H9 (cell line): ENCODE results near the gene PGS1. TPM values are rescaled to one million over a fixed set of nuclear protein-coding genes. Genes with fewer than 3 reads are reported as not detected.

Experiments
- DNase-seq: peaks from one replicate; pipeline ENCODE4 v3.0.0-alpha.2; 2017
- H2AFZ ChIP-seq: one replicate; pipeline ENCODE4 v1.6.1; 2013; ENCODE audit warnings: mild to moderate bottlenecking, low read length, control low read depth, moderate library complexity
- H2AK5ac ChIP-seq: 2 replicates; pipeline ENCODE4 v1.6.1; 2013; ENCODE audit warnings: low read length, control low read depth, mixed read lengths; ENCODE audit not compliant: insufficient read length
- H2BK120ac ChIP-seq: one replicate; pipeline ENCODE4 v1.6.1; 2013; ENCODE audit warnings: low read depth, mild to moderate bottlenecking, low read length, control low read depth, inconsistent platforms; ENCODE audit not compliant: poor library complexity, severe bottlenecking
- H2BK12ac ChIP-seq: 2 replicates; pipeline ENCODE4 v1.6.1; 2013; ENCODE audit warnings: low read length, control low read depth, mixed read lengths, low read depth; ENCODE audit not compliant: insufficient read length
- H2BK15ac ChIP-seq: 2 replicates; pipeline ENCODE4 v1.6.1; 2013; ENCODE audit warnings: low read depth, low read length, control low read depth
- H2BK20ac ChIP-seq: one replicate; pipeline ENCODE4 v1.6.1; 2013; ENCODE audit warnings: low read depth, mild to moderate bottlenecking, low read length, control low read depth, inconsistent platforms; ENCODE audit not compliant: poor library complexity, severe bottlenecking
- H2BK5ac ChIP-seq: 2 replicates; pipeline ENCODE4 v1.6.1; 2013; ENCODE audit warnings: low read length, control low read depth, mixed read lengths; ENCODE audit not compliant: insufficient read length
- H3K14ac ChIP-seq: 2 replicates; pipeline ENCODE4 v1.6.1; 2013; ENCODE audit warnings: low read length, control low read depth; ENCODE audit not compliant: insufficient read depth
- H3K18ac ChIP-seq: 2 replicates; pipeline ENCODE4 v1.6.1; 2013; ENCODE audit warnings: low read depth, mild to moderate bottlenecking, mixed read lengths, low read length, control low read depth; ENCODE audit not compliant: insufficient read length
- H3K23ac ChIP-seq: 2 replicates; pipeline ENCODE4 v1.6.1; 2013; ENCODE audit warnings: low read length, control low read depth, mixed read lengths, low read depth; ENCODE audit not compliant: insufficient read length
- H3K23me2 ChIP-seq: 2 replicates; pipeline ENCODE4 v1.6.1; 2013; ENCODE audit warnings: low read depth, mild to moderate bottlenecking, mixed read lengths, low read length, control low read depth; ENCODE audit not compliant: insufficient read length, poor library complexity, severe bottlenecking
- H3K27ac ChIP-seq: 2 replicates; pipeline ENCODE4 v1.5.1; 2013; ENCODE audit warnings: low read length, control low read depth, mixed read lengths, low read depth; ENCODE audit not compliant: insufficient read length
- H3K27me3 ChIP-seq: 2 replicates; pipeline ENCODE4 v1.6.1; 2013; ENCODE audit warnings: low read length, control low read depth, inconsistent platforms; ENCODE audit not compliant: insufficient read depth
- H3K4ac ChIP-seq: 2 replicates; pipeline ENCODE4 v1.6.1; 2013; ENCODE audit warnings: low read depth, mild to moderate bottlenecking, control low read depth, inconsistent platforms, low read length, moderate library complexity
- H3K4me1 ChIP-seq: 2 replicates; pipeline ENCODE4 v1.6.1; 2013; ENCODE audit warnings: low read length, control low read depth, inconsistent platforms; ENCODE audit not compliant: insufficient read depth
- H3K4me2 ChIP-seq: 2 replicates; pipeline ENCODE4 v1.6.1; 2013; ENCODE audit warnings: low read length, control low read depth, mixed read lengths; ENCODE audit not compliant: insufficient read length, insufficient read depth
- H3K56ac ChIP-seq: 2 replicates; pipeline ENCODE4 v1.6.1; 2013; ENCODE audit warnings: low read depth, mild to moderate bottlenecking, mixed read lengths, low read length, control low read depth; ENCODE audit not compliant: insufficient read length
- H3K79me1 ChIP-seq: 2 replicates; pipeline ENCODE4 v1.6.1; 2013; ENCODE audit warnings: low read depth, mild to moderate bottlenecking, moderate library complexity, low read length, control low read depth, inconsistent platforms; ENCODE audit not compliant: insufficient read depth, poor library complexity, severe bottlenecking
- H3K79me2 ChIP-seq: 2 replicates; pipeline ENCODE4 v1.6.1; 2013; ENCODE audit warnings: low read length, control low read depth, inconsistent platforms; ENCODE audit not compliant: insufficient read depth
- H3K9ac ChIP-seq: 2 replicates; pipeline ENCODE4 v1.6.1; 2013; ENCODE audit warnings: low read length, control low read depth, mixed read lengths; ENCODE audit not compliant: insufficient read length; ENCODE audit errors: extremely low read depth
- H3K9me3 ChIP-seq: one replicate; pipeline ENCODE4 v1.6.1; 2013; ENCODE audit warnings: low read depth, low read length, inconsistent platforms; ENCODE audit not compliant: control insufficient read depth
- H3T11ph ChIP-seq: one replicate; pipeline ENCODE4 v1.6.1; 2013; ENCODE audit warnings: mild to moderate bottlenecking, low read length, control low read depth, inconsistent platforms
- H4K20me1 ChIP-seq: one replicate; pipeline ENCODE4 v1.6.1; 2013; ENCODE audit not compliant: control insufficient read depth, insufficient read length, insufficient read depth
- H4K5ac ChIP-seq: 2 replicates; pipeline ENCODE4 v1.6.1; 2013; ENCODE audit warnings: low read depth, mild to moderate bottlenecking, mixed read lengths, low read length, control low read depth; ENCODE audit not compliant: insufficient read length
- H4K8ac ChIP-seq: replicated peaks from 2 replicates; pipeline ENCODE4 v1.6.1; 2013; ENCODE audit warnings: low read length, control low read depth, mixed read lengths, low read depth; ENCODE audit not compliant: insufficient read length
- H4K91ac ChIP-seq: 2 replicates; pipeline ENCODE4 v1.6.1; 2013; ENCODE audit warnings: low read depth, mild to moderate bottlenecking, moderate library complexity, mixed read lengths, low read length, control low read depth; ENCODE audit not compliant: insufficient read length
- H3K27ac Mint-ChIP-seq, 3 experiments: 2 replicates in 2 of 3; 3 replicates in 1 of 3; pipeline ENCODE4 v1.8.0; 2020 to 2021; ENCODE audit warnings: mixed read lengths in 3 of 3, mild to moderate bottlenecking in 1 of 3, moderate library complexity in 1 of 3
- H3K27me3 Mint-ChIP-seq: 2 replicates; pipeline ENCODE4 v1.8.0; 2021; ENCODE audit warnings: low read depth, mild to moderate bottlenecking, moderate library complexity, mixed read lengths
- H3K36me3 Mint-ChIP-seq, 3 experiments: 2 replicates in 2 of 3; 3 replicates in 1 of 3; pipeline ENCODE4 v1.8.0; 2020 to 2021; ENCODE audit warnings: low read depth in 3 of 3, mixed read lengths in 3 of 3; ENCODE audit not compliant: insufficient read depth in 1 of 3
- H3K4me1 Mint-ChIP-seq, 2 experiments: 2 replicates each; pipeline ENCODE4 v1.8.0; 2020; ENCODE audit warnings: mixed read lengths in 2 of 2
- H3K4me3 Mint-ChIP-seq, 2 experiments: 2 replicates in 1 of 2; 3 replicates in 1 of 2; pipeline ENCODE4 v1.8.0; 2020 to 2021; ENCODE audit warnings: mild to moderate bottlenecking in 2 of 2, mixed read lengths in 2 of 2, moderate library complexity in 1 of 2
- H3K9me3 Mint-ChIP-seq, 2 experiments: 2 replicates in 1 of 2; 3 replicates in 1 of 2; pipeline ENCODE4 v1.8.0; 2020; ENCODE audit warnings: mild to moderate bottlenecking in 2 of 2, mixed read lengths in 2 of 2, moderate library complexity in 1 of 2
- CTCF ChIP-seq: fragments of 200-600 bp; sonication (generic); conservative IDR thresholded peaks from 3 replicates; pipeline ENCODE4 v1.8.0; 2021; ENCODE audit warnings: antibody characterized with exemption, mild to moderate bottlenecking
- WGBS: extraction: QIAGEN DNeasy Blood & Tissue Kit; methylation state at CpG from one replicate; pipeline ENCODE4 v1.1.7; 2013; ENCODE audit warnings: missing lambda C conversion rate, low lambda C conversion rate, mixed read lengths; ENCODE audit not compliant: insufficient read length; ENCODE audit errors: extremely low coverage; 5-methylcytosine and 5-hydroxymethylcytosine counted together
- total RNA-seq: library from RNA; stranded (reverse); gene quantifications from 2 replicates; pipeline ENCODE4 v1.2.1, GENCODE V29; 2021

The PGS1 gene
- total RNA-seq, 1 experiment from 2014 or later = 45.7 TPM

DNA sequence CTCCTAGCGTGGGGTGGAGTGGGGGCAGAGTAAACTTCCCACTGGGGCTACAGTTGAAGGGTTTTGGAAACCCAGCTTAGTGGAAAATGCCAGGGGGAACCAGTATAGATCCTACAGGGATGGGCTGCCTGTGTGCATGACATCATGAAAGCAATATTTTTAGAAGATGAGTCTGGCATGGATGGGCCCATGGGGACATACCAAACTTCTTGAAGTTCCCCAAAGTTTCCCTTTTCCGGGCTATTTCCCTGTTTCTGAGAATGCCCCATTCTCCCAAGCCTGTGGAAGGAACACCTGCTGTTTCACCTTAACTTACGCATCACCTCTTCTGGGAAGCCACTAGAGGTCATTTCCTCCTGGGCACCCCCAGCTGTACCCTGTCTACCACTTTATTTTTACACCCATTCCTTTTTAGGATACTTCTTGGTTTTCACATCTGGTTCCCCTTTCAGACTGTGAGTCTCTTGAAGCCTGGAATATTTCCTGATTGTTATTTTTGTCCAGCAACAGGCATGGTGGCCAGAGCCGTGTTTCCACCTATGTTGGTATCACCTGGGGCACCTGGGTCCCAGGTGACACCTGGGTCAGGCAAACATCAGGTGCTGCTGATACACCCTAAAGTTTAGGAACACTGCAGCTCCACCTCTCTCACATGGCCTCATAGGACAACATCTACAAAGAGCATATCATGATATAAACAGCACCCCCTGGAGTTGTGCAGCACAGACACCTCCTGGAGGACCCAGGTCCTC is 28.4 kb upstream of the PGS1 start:
- H2BK12ac ChIP-seq = no peak overlapping the region
- H3K23me2 ChIP-seq = peaks cover 7% of the 10 kb centered on the region
- no peak overlapping the region for H3K4me3 Mint-ChIP-seq
- H3K79me2 ChIP-seq = no peaks in the 10 kb centered on the region
- 0 out of 2 replicates have a peak, but pooled peaks cover 1% of the 10 kb centered on the region for H3K4me1 ChIP-seq
- H2BK120ac ChIP-seq = no peak overlapping the region
- H2BK15ac ChIP-seq = no peak overlapping the region
- no peak overlapping the region for H3K18ac ChIP-seq
- H3K79me1 ChIP-seq = no peaks in the 10 kb centered on the region
- H3K23ac ChIP-seq = no peak overlapping the region
- H4K8ac ChIP-seq = no peak overlapping the region
- no peaks in the 10 kb centered on the region for H4K20me1 ChIP-seq
- no peak overlapping the region for H2BK5ac ChIP-seq
- H3K14ac ChIP-seq = no peak overlapping the region
- H2AK5ac ChIP-seq = no peak overlapping the region
- H3K27ac Mint-ChIP-seq = no peak overlapping the region
- H4K91ac ChIP-seq = no peak overlapping the region
- H3K27me3 ChIP-seq = no peaks in the 10 kb centered on the region
- no CpG with 5 or more reads among the region's 4 CpGs for WGBS
- no peak for DNase-seq
- H3K9me3 Mint-ChIP-seq = peaks cover 0 to 4% of the 10 kb centered on the region in 2 experiments; a peak in 1 of 5 replicates
- H3K56ac ChIP-seq = no peak overlapping the region
- H2AFZ ChIP-seq = no peak overlapping the region
- no peak overlapping the region for H3K27ac ChIP-seq
- H3T11ph ChIP-seq = no peak overlapping the region
- H3K4ac ChIP-seq = no peak overlapping the region
- no peak overlapping the region for H2BK20ac ChIP-seq
- no peaks in the 10 kb centered on the region for H3K9me3 ChIP-seq
- no peaks in the 10 kb centered on the region for H3K36me3 Mint-ChIP-seq
- H3K27me3 Mint-ChIP-seq = peaks cover 39% of the 10 kb centered on the region
- no peak overlapping the region for H3K4me2 ChIP-seq
- peak; percentile 37; the same call in 2 of the 3 replicates for TF ChIP-seq CTCF
- peaks cover 27 to 30% of the 10 kb centered on the region in 2 experiments for H3K4me1 Mint-ChIP-seq
- H4K5ac ChIP-seq = no peak overlapping the region
- no peak overlapping the region for H3K9ac ChIP-seq
